ENCODE measurements around the gene SIPA1L2. TPM values are rescaled to one million over a fixed set of nuclear protein-coding genes. Genes with fewer than 3 reads are reported as not detected.

The SIPA1L2 gene
- total RNA-seq, 1 experiment from 2014 or later = 12.5 TPM

DNA sequence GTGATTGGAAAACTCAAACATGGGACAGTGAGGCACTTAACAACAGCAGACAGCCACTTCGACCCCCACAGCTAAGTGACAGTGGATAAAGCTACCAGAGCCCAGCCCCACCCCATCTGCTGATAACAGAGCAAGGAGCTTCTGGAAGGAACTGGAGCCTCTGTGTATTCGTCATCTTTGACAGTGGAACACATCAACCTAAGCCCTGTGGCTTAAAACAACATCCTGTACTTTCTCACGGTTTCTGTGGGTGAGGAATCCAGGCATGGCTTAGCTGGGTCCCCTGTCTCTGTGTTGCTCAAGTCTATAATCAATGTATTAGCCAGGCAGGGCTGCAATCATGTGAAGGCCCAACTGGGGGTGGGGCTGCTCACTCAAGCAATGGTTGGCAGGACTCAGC lies 18.4 kb upstream of the SIPA1L2 start:
- no peak for DNase-seq (ENCODE audit: low read depth, low spot score)
- no peaks in the 10 kb centered on the region for H3K79me2 ChIP-seq (ENCODE audit: insufficient read depth, low read length)
- no peak for ATAC-seq
- POLR2A ChIA-PET = no interaction called here
- H3K4me2 ChIP-seq (ENCODE audit: low read length) = no peak overlapping the region
- intact Hi-C loops (cut with micrococcal nuclease) = no loop called here
- RAD21 ChIA-PET (ENCODE audit: low non-redundant PET in 1 of 2, low total read pairs in 2 of 2, uncharacterized antibody in 2 of 2, unreplicated experiment in 2 of 2) = no interaction called here
- H3K27me3 ChIP-seq (ENCODE audit: insufficient read depth, low read length) = no peaks in the 10 kb centered on the region
- CTCF ChIA-PET = no interaction called here
- no peaks in the 10 kb centered on the region for H3K9me2 ChIP-seq (ENCODE audit: insufficient read depth)
- TF ChIP-seq, protein P1, sequence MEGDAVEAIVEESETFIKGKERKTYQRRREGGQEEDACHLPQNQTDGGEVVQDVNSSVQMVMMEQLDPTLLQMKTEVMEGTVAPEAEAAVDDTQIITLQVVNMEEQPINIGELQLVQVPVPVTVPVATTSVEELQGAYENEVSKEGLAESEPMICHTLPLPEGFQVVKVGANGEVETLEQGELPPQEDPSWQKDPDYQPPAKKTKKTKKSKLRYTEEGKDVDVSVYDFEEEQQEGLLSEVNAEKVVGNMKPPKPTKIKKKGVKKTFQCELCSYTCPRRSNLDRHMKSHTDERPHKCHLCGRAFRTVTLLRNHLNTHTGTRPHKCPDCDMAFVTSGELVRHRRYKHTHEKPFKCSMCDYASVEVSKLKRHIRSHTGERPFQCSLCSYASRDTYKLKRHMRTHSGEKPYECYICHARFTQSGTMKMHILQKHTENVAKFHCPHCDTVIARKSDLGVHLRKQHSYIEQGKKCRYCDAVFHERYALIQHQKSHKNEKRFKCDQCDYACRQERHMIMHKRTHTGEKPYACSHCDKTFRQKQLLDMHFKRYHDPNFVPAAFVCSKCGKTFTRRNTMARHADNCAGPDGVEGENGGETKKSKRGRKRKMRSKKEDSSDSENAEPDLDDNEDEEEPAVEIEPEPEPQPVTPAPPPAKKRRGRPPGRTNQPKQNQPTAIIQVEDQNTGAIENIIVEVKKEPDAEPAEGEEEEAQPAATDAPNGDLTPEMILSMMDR (IDR thresholded peaks at IDR 0.05 in 2 of 3, conservative IDR thresholded peaks at IDR 0.05 in 1 of 3; ENCODE audit: borderline replicate concordance in 1 of 3, insufficient read depth in 1 of 3, low read depth in 2 of 3, low read length in 2 of 3) = no peak
- TF ChIP-seq ZNF274 (IDR thresholded peaks at IDR 0.05; ENCODE audit: low read depth, low read length) (no peak), CEBPB (IDR thresholded peaks at IDR 0.05; ENCODE audit: low read depth) (no peak), POLR2AphosphoS5 (IDR thresholded peaks at IDR 0.05; ENCODE audit: low read depth, low read length) (no peak), TCF7L2 (IDR thresholded peaks at IDR 0.05; ENCODE audit: borderline replicate concordance, extremely low read depth, insufficient read depth, insufficient read length) (no peak), ELF1 (IDR thresholded peaks at IDR 0.05; ENCODE audit: borderline replicate concordance, low read depth) (no peak), EGR1 (IDR thresholded peaks at IDR 0.05; ENCODE audit: low read depth) (no peak), JUND (IDR thresholded peaks at IDR 0.05) (no peak)
- no TSS peak for BruUV-seq (replicated peaks)
- no peak overlapping the region for H3K4me3 ChIP-seq (replicated peaks in 1 of 2; ENCODE audit: low read depth in 1 of 2, low read length in 2 of 2)
- H3K27ac ChIP-seq (ENCODE audit: low read depth, low read length) = no peak overlapping the region
- no peaks in the 10 kb centered on the region for H3K4me1 ChIP-seq (ENCODE audit: control insufficient read depth in 1 of 2, insufficient read depth in 2 of 2, low read length in 2 of 2)
- no peaks in the 10 kb centered on the region for H4K20me1 ChIP-seq (ENCODE audit: insufficient read depth)
- no peak overlapping the region for H3K9ac ChIP-seq (ENCODE audit: low read length)
- no peaks in the 10 kb centered on the region for H3K9me3 ChIP-seq (ENCODE audit: control insufficient read depth in 1 of 2, insufficient read depth in 1 of 2, low read depth in 1 of 2, low read length in 2 of 2)
- no peaks in the 10 kb centered on the region for H3K36me3 ChIP-seq (ENCODE audit: control insufficient read depth in 1 of 2, insufficient read depth in 2 of 2, low read length in 2 of 2)
- H2AFZ ChIP-seq (ENCODE audit: low read depth, low read length, poor library complexity, severe bottlenecking) = no peak overlapping the region

DNA sequence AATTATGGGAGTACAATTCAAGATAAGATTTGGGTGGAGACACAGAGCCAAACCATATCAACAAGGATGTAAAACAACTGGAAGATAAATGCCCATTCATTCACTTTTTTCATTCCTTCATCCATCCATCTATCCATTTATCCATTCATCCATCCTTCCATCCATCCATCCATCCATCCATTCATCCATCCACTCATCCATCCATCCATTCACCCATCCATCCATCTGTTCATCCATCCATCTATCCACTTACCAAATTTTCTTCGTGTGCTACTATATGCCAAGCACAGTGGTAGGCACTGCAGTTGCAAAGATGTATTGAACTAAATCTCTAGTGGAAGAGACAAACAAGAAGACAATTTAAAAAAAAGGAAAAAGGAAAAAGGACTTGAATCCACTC lies 14.3 kb upstream of the SIPA1L2 start:
- no TSS peak for BruUV-seq (replicated peaks)
- H3K9me3 ChIP-seq (ENCODE audit: control insufficient read depth in 1 of 2, insufficient read depth in 1 of 2, low read depth in 1 of 2, low read length in 2 of 2) = no peaks in the 10 kb centered on the region
- H3K79me2 ChIP-seq (ENCODE audit: insufficient read depth, low read length) = no peaks in the 10 kb centered on the region
- no peak overlapping the region for H3K4me3 ChIP-seq (replicated peaks in 1 of 2; ENCODE audit: low read depth in 1 of 2, low read length in 2 of 2)
- no peaks in the 10 kb centered on the region for H3K4me1 ChIP-seq (ENCODE audit: control insufficient read depth in 1 of 2, insufficient read depth in 2 of 2, low read length in 2 of 2)
- TF ChIP-seq EGR1 (IDR thresholded peaks at IDR 0.05; ENCODE audit: low read depth) = no peak
- no peak for TF ChIP-seq POLR2A (IDR thresholded peaks at IDR 0.05; ENCODE audit: borderline replicate concordance, extremely low read depth, insufficient read depth, insufficient read length)
- TF ChIP-seq ZNF274 (IDR thresholded peaks at IDR 0.05; ENCODE audit: low read depth, low read length) = no peak
- no peak for ATAC-seq
- DNase-seq (ENCODE audit: low read depth, low spot score) = no peak
- no peak overlapping the region for H3K9ac ChIP-seq (ENCODE audit: low read length)
- ChIA-PET POLR2A (no interaction called here), RAD21 (ENCODE audit: low non-redundant PET in 1 of 2, low total read pairs in 2 of 2, uncharacterized antibody in 2 of 2, unreplicated experiment in 2 of 2) (no interaction called here), CTCF (no interaction called here)
- H3K27ac ChIP-seq (ENCODE audit: low read depth, low read length) = no peak overlapping the region
- H3K27me3 ChIP-seq (ENCODE audit: insufficient read depth, low read length) = no peaks in the 10 kb centered on the region
- H2AFZ ChIP-seq (ENCODE audit: low read depth, low read length, poor library complexity, severe bottlenecking) = no peak overlapping the region
- intact Hi-C loops (cut with micrococcal nuclease) = no loop called here
- no peak overlapping the region for H3K4me2 ChIP-seq (ENCODE audit: low read length)
- no peaks in the 10 kb centered on the region for H4K20me1 ChIP-seq (ENCODE audit: insufficient read depth)
- no peaks in the 10 kb centered on the region for H3K36me3 ChIP-seq (ENCODE audit: control insufficient read depth in 1 of 2, insufficient read depth in 2 of 2, low read length in 2 of 2)
- H3K9me2 ChIP-seq (ENCODE audit: insufficient read depth) = no peaks in the 10 kb centered on the region

All from HCT116 (cell line).